ENCODE data around the gene TRIM37. TPM values are rescaled to one million over a fixed set of nuclear protein-coding genes. Genes with fewer than 3 reads are reported as not detected.
A peak's percentile ranks its signal among the peaks of the same experiment; 100 is the strongest.

TRIM37 gene
- total RNA-seq, 2 donors from 2014 or later, result 13.6 to 16.4 TPM

DNA sequence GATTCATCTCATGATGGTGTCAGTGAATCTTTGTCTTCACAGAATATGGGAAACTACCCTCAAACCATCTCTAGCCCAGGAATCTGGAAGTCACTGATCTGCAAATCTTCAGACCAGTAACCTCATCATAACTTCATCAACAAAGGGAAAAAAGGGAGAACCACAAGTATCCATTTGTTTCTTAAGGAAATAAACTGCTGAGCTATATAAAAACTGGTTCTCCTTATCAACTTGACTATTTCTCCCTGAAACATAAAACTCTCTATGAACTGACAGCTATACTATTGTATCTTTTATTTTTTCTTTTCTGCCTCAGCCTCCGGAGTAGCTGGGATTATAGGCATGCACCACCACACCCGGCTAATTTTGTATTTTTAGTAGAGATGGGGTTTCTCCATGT lies 39.3 kb downstream of the TRIM37 start:
- intact Hi-C loops (cut with DNase I, micrococcal nuclease), result no loop called here
- ATAC-seq, result no peak
- no peak for DNase-seq

DNA sequence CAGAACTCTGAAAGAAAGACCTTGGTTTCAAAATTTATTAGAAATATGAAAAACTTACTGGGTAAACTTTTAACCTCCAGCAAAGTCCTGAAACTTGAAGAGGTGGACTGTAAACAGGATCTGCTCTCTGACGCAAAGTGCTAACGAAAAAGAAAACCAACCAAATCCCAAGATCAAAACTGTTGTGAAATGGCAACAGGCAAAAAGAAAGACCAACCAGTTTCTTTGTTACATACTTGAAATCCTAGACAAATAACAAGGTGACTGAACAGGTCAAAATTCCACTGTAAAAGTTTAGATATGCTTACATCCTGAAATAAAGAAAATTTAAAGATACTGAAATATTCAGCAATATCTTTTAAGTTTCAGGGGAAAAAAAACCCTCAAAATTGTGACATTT lies 44.2 kb downstream of the TRIM37 start:
- ATAC-seq (no peak), DNase-seq (no peak)
- intact Hi-C loops (cut with DNase I, micrococcal nuclease), result no loop called here

DNA sequence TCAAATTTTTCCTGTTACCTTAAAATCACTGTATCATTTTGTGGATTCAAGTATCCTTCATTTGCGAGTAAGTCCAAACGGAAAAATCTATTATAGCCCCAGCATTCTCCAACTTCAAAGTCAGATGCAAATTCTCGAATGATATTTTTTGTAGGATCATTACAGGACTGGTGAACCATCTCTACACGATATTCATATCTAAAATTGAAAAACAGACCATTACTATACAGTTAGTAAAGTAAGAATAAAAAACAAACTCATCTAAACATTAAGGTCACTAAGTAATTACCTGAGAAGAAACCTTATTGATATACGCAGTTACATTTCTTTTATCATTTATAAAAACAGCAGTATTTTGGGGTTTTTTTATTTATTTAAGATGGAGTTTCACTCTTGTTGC lies 49.8 kb downstream of the TRIM37 start:
- intact Hi-C loops (cut with DNase I, micrococcal nuclease), result no loop called here

DNA sequence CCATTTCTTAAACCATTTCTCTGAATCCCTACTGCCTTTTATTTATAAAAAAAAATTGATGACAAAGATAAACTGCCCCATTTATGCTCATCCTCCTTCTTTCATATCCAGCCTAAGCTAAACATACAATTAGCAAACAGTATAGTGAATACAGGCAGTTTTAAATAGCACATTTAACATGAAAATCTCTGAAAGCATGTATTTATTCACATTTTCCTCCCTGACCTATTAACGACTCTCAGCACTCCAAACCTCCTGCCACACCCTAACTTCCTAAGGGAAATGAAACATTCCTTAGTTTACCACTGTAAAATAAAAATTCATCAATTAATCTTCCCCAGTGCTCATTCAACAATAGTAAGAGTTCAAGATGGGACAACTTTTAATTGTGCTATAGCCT lies 56.9 kb downstream of the TRIM37 start:
- intact Hi-C loops (cut with DNase I, micrococcal nuclease), result no loop called here
- DNase-seq, result no peak

More for the DNA sequence above, 49.8 kb downstream of the TRIM37 start:
- ATAC-seq (no peak), DNase-seq (no peak)

DNA sequence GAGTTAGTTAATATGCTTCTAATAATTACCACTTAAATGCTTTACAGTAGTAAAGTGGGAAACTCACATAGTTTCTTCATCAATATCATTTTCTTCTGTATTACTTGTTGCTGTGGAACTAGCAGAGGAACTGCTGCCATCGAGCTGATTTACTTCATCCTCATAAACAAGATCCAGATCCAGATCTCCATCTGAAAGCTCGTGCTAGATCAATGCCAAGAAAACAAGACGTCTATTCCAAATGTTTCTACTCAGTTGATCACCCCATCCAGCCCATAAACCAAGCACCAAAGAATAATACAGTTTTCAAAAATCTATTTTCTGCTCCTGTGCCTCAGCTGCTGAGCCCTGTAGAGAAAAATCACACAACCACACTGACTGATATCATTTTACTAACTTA lies 59.1 kb downstream of the TRIM37 start:
- no peak for DNase-seq
- intact Hi-C loops (cut with DNase I, micrococcal nuclease), result no loop called here
- no peak for ATAC-seq

More for the DNA sequence above, 56.9 kb downstream of the TRIM37 start:
- no peak for ATAC-seq

DNA sequence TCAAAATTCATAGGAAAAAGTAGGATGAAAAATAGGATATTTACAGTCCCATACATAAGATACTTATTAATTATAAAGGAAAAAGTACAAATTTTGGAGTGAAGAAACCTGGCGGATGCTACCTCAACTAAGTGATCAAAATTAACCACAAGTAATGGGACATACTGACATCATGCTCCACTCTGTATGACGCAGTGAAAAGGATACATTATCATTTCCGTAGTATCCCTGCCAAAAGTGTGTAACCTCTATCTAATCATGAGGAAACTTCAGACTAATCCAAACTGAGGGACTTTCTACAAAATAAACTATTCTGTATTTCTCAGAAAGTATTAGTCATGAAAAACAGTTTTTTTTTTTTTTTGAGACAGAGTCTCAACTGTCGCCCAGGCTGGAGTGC lies 60.5 kb downstream of the TRIM37 start:
- ATAC-seq (no peak), DNase-seq (no peak)
- intact Hi-C loops (cut with DNase I, micrococcal nuclease), result no loop called here

DNA sequence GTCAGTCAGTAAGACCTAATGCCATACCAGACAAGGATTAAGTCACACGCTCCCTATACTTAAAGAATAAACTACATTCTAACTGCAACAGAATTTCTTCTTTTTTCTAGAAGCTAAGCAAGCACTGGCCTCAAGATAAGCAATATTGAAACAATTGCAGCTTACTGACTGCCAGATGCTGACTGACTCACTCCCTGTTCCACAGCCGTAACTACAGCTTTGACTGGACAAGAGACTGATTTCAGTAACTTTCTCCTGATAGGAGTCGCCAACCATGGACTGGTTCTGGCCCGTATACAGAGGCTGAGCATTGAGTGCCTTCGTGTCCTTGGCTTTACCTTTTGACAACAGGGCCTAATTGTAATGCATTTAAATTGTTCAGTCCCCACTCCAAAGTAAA lies 67.9 kb downstream of the TRIM37 start:
- DNase-seq (no peak), ATAC-seq (no peak)
- intact Hi-C loops (cut with DNase I, micrococcal nuclease), result no loop called here

DNA sequence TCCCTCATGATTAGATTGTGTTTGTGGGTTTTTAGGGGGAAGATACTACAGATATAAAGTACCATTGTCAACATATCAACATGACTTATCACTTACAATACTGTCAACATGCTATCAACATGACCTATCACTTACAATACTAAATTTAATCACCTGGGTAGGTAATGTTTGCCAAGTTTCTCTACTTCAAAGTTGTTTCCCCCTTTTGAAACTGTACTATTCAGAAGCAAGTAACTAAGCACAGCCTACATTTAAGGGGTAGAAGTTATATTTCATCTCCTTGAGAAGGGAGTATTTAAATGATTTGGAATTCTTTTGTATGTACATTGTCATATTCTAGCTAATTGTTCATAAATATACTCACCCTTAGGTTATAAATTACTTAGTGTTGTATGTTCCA lies 68.7 kb downstream of the TRIM37 start:
- intact Hi-C loops (cut with DNase I, micrococcal nuclease), result no loop called here
- ATAC-seq, result peak; percentile 43
- DNase-seq, result no peak

DNA sequence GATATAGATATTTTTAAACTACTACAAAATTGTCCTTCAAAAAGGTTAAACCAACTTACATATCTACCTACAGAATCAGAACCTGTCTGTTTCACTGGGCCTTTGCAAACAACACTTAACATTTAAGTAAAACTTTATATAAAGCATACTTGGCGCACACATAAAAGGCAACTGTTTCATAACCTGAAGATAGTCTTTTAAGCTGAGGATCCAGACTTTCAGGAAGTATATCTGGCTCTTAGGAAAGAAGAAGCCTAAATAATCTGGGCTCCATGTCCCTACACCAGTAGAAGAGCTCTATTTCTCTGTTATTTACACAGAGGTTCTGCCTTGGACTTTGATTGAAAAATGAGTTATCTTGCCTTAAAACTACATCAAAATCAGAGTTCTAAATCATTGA lies 75.9 kb downstream of the TRIM37 start:
- ATAC-seq (no peak), DNase-seq (no peak)
- intact Hi-C loops (cut with DNase I, micrococcal nuclease), result no loop called here

DNA sequence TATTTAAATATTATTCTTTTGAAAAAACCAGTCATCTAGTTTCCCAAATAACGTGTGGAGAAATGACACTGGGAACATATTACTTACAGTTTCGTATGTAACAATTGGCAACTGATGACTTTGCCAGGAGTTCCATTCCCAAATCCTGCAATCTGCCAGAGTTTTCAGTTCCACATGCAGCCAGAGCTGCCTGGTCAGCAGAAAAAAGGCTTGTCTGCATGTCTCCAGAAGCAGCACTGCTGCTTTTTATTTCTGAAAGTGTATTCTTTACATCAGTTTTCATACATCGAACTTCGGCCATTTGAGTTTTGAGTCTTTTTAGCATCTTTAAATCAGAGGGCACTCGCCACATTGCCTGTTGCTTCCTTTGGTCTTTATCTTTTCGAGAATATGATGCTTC lies 78.4 kb downstream of the TRIM37 start:
- ATAC-seq (no peak), DNase-seq (no peak)
- intact Hi-C loops (cut with DNase I, micrococcal nuclease), result no loop called here

DNA sequence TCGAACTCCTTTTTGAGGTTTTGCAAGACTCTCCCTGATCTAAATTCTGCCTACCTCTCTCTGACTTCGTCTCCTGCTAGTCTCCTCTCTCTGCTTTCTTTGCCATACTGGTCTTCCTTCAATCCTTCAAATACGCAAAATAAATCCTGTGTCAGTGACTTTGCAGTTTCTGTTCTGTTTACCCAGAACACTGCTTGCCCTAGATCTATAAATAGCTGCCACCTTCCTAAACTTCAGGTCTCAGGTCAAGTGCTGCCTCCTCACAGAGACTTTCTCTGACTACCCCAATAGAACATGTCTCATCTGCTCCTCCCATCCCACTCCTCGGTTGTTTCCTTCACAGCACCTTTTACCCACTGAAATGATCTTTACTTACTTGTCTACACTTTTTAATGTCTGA lies 78.9 kb downstream of the TRIM37 start:
- no peak for DNase-seq
- no peak for ATAC-seq

DNA sequence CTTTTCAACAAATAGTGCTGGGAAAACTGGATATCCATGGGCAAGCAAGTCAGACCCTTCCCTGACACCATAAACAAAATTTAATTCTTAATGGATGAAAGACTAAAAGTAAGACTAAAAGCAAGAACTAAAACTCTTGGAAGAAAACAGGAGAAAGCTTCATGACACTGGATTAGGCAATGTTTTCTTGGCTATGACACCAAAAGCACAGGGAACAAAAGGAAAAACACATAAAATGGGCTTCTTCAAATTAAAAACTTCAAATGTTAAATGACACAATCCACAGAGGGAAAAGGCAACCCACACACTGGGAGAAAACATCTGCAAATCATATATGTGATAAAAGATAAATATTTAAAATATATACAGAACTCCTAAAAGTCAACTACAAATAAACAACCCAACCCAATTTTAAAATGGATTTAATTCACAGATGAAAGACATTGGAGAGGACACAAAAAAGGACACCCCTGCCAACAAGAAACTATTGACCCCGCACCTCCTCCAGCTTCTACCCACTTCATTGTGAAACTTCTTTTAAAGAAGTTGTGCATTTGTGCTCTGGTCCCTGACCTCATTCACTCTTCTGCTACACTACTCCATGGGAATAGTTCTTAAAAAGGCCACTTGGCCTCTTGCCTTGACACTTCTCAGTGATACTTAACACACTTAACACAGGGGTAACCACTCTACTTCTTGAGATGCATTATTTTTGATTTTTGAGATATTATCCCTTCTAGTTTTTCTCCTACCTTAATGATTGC lies 80.3 kb downstream of the TRIM37 start:
- DNase-seq (no peak), ATAC-seq (no peak)
- intact Hi-C loops (cut with DNase I, micrococcal nuclease), result no loop called here

More for the DNA sequence above, 78.9 kb downstream of the TRIM37 start:
- intact Hi-C loops (cut with DNase I, micrococcal nuclease), result no loop called here

DNA sequence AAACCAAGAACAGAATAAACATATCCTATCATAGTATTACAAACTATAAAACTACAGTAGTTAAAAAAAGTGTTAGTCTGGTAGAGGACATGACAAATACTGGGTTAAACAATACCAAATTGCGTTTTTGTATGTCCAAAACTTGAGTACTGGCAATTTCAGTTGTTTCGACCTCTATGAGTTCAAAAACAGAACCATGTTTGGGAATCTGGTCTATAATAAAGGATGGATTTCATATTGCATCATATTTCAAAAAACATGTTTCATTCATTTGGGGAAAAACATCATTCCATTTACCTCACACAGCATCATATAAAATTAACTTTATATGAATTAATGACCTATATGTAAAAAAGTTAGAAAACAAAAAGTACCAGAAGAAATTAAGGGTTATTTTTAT lies 81.8 kb downstream of the TRIM37 start:
- DNase-seq (no peak), ATAC-seq (no peak)
- intact Hi-C loops (cut with DNase I, micrococcal nuclease), result no loop called here

DNA sequence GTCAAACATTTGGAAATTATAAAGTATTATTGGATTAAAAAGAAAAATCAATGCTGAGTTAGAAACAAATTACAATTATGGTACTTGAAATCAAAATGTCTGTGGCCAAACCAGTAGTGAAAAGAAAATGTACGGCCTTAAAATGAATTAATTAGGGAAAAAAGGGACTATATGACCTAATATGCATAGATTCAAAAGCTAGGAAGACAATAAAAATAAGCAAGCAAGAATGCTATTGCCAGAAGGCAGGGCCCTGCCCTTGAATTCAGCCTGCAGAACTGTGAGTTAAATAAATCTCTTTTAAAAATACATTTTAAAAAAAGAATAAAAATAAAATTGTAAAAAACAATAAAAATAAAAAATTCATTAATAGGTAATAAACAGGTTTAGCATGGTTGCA lies 88.7 kb downstream of the TRIM37 start:
- ATAC-seq (no peak), DNase-seq (no peak)
- intact Hi-C loops (cut with DNase I, micrococcal nuclease), result no loop called here

DNA sequence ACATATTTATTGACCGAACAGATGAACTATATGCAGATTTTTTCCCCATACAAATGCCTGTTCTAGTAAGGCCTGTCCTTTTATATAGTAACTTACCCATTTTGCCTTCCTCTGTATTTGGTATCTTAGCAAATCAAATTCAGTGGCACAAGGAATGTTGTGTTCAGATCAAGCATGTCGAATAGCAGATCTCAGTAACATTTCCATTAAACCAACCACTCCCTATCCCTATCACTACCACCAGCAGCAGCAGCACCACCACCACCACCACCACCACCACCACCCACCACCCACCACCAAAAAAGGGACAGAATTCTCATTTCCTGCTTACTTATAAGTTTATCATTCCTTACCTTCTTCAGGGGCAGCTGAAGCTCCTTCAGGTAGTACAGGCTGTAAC lies 94.7 kb downstream of the TRIM37 start:
- intact Hi-C loops (cut with DNase I, micrococcal nuclease), result no loop called here
- no peak for ATAC-seq
- no peak for DNase-seq

DNA sequence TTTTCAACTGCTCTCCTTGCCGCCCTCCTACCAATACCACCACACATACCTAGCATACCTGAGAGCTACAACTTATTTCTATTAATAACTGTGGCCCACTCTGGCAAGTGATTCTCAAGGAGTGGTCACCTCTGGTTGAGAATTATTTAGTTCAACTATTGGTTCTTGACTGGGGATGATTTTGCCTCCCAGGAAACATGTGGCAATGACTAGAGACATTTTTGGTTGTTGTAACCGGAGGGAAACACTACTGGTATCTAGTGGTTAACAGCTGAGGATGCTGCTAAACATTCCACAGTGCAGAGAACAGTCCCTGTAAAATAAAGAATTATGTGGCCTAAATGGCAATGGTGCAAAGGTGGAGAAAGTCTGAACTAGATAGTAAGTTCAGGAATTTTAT lies 96.7 kb downstream of the TRIM37 start:
- ATAC-seq (no peak), DNase-seq (no peak)
- intact Hi-C loops (cut with DNase I, micrococcal nuclease), result no loop called here

DNA sequence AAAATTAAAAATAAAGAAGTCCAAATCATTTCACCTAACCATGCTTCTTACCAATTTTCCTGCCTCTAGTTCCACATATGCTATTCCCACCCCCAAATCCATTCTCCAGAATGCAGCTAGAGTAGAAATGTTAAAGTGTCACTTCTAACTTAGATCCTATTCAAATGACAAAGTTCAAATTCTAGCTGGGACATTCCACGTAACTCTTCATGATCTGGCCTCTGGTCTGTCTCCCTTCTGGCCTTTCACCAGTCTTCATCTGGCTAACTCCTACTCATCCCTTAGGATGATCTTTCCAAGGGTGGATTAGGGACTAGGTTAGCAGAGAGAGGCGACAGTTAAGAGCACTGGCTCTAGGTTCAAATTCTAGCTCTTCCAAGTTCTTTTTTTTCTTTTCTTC lies 97.9 kb downstream of the TRIM37 start:
- intact Hi-C loops (cut with DNase I, micrococcal nuclease), result loop anchor here (10.0 kb wide), 3 partner anchors 294 to 484 kb away; no protein-coding TSS in a partner anchor
- DNase-seq, result no peak
- ATAC-seq, result no peak

DNA sequence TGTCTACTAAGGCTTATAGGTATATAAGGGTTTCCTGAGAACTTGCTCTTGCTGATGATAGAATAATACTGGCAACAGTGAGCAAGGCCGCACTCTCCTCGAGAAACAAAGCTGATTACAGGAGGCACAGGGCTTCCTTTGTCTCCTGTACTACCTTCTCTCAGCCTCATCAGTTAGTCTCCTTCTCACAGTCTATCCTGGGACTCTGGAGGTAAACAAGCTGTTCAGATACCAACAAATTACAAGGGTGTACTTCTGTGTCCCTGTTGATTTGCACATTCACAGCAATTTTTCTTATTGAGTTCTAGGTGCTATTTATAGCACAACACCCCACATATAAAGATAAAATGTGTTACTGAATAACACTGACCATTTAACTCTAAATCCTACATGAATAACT lies 98.7 kb downstream of the TRIM37 start:
- DNase-seq (no peak), ATAC-seq (no peak)

DNA sequence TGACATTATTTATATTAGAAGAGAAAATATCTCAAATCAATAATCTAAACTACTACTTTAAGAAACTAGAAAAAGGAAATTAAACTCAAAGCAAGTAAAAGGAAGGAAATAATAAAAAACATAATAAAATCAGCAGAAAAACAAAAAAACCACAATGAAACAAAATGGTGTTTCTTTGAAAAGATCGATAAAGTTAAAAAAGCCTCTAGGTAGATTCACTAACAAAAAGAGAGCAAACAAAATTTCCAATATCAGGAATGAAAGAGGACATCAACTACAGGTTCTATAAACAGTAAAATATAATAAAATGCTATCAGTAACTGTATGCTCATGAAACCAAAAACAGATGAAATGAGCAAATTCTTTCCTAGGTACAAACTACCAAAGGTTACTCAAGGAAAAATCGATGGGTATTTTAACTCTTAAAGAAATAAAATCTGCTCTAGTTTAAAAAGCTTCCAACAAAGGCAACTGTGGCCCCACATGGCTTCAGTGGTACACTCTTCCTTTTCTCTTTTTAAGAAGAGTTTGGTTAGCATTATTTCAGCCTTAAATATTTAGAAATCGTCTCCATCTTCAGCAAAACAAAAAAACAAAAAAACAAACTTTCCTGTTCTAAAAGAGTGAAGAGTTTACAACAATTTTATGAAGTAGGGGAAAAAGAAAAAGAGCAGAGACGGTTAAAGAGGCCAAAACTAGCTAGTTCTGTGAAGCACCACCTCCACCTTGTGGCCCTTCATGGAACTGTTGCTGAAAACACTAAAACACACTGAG lies 102.2 kb downstream of the TRIM37 start:
- intact Hi-C loops (cut with DNase I, micrococcal nuclease), result loop anchor here (5.0 to 10.0 kb wide), 4 partner anchors 290 to 480 kb away; no protein-coding TSS in a partner anchor
- peak; percentile 79 for ATAC-seq

More for the DNA sequence above, 98.7 kb downstream of the TRIM37 start:
- intact Hi-C loops (cut with DNase I, micrococcal nuclease), result loop anchor here (10.0 kb wide), 3 partner anchors 293 to 483 kb away; no protein-coding TSS in a partner anchor

DNA sequence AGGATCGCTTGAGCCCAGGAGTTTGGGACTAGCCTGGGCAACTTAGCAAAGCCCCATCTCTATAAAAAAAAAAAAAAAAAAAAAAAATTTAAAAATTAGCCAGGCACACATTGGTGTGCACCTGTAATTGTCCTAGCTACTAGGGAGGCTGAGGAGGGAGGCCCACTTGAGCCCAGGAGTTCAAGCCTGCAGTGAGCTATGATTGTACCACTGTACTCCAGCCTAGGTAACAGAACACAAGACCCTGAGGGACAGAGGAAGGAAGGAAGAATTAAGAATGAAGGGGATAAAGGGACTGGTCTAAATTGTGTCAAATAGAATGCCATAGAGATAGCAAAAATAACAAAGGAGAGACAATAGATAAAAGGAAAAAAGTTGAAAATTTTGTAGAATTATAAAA lies 102.8 kb downstream of the TRIM37 start:
- no peak for ATAC-seq
- no peak for DNase-seq

More for the DNA sequence above, 102.2 kb downstream of the TRIM37 start:
- peak in 1 of 2 donors; percentile 68 for DNase-seq

More for the DNA sequence above, 102.8 kb downstream of the TRIM37 start:
- intact Hi-C loops (cut with DNase I, micrococcal nuclease), result loop anchor here (5.0 to 10.0 kb wide), 4 partner anchors 289 to 479 kb away; no protein-coding TSS in a partner anchor
